T-helper 1 cell (primary cell): Measurements from ENCODE around the gene AKT1S1.
A peak's percentile ranks its signal among the peaks of the same experiment; 100 is the strongest.

Experiments
- DNase-seq, 5 donors: peaks; one replicate each; pipeline ENCODE4 v3.0.0-alpha.2; 2012 to 2020

Gene AKT1S1

DNA sequence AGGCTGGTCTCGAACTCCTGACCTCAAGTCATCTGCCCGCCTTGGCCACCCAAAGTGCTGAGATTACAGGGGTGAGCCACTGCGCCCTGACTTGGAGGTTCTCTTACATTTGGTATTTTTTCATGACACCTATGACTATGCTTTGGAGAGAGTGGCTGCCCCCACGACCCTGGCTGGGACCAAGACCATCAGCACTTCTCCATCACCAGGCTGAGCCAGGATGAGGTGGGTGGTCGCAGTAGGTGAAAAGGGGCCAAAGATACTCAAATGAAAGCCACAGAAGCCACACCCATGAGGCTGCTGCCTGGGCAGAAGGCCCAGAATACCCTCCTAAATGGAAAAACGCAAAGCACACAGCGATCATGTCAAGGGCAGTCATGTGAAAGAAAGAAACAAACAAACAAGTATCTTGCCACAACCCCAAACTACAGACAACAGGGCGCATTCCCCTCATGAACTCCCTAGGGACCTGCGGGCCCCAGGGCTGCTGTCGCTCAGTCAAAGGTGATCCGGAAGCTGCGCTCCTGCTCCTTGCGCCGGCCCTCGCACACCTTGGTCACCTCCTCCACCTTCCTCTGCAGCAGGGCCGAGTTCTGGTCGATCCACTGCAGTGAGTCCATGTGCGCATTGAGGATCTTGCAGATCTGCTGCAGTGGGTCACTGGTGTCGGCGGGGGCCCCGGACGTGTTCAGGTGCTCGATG, 30.7 kb upstream of the AKT1S1 start:
- DNase-seq, result no peak

DNA sequence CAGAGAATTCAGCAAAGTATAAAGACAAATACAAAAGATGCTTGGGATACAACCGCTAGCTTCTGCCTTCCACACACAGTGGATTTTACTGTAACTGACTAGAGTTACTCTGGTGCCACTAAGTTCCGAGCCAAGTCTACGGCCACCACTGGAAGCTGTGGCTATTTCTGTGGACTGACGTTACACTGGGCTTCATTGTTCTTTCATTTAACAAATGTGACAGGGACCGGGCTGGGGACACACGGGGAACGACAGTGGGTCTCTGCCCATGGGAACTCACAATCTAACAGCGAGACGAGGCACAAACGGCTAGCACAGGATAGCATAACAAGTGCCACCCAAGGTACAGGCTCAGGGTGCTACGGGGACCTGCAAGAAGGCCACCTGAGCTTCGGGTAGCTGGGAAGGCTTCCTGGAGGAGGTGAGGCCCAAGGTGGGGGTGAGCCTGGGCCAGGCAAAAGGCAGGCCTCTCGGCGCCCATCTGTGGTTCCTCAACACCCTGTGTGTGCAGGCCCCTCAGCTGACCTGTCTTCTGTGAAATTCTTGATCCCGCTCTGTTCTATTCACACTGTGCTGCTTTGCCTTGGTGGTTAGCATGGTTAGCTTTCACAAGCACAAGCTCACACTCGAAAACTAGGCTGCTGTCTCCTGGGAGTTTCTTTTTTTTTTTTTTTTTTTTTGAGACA, 29.9 kb upstream of the AKT1S1 start:
- DNase-seq, result no peak

DNA sequence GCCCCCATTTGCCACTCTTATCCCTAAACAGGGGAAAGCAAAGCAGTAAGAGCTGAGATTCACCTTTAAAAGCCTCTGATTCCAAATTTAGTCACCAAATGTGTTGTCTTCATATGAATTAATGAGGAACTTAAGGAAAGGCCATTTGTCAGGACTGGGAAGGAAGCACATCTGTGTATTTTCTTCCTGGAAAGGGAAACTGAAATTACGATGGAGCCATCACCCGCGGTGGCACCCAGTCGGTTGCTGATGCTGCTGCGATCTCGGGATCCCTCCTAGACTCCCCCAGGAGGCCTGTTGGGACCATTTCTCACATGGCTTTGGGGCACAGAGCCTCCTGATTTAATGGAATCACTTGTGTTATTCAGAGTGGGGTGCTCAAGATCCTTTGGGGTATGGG, 27.0 kb upstream of the AKT1S1 start:
- DNase-seq, result no peak

DNA sequence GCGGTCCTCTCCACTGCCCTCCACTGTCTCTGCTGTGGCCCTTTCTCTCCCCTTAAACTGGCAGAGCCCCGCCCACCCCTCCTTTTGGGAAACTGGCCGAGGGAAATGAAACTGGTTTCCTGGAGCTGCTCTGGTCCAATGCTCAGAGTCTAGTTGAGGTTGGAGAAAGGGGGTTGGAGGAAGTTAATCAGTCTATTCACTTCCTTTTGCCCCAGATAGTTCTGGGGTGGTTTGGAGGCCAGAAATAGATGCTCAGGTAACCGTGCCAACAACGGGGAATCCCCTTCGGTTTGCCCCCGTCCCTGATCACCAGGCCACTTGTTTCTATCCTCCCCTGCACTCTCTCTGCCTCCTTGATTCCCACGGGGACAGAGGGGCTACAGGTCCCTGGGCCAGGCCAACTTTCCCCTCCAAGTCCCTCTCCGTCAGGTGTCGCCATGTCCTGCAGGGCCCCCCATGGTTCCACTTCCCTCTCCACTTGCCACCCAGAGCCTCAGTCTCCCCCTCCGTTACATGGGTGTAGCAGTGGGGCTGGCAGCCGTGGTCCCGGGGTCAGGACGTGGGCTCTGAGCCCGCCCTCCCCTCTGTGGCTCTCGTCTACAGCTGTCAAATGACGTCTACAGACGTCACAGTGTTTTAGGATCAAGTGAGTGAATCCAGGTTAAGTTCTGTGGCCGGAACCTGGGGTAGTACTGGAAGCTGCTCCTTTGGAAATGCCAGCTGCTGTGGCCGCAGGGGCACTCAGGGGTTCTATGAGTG, 19.9 kb upstream of the AKT1S1 start, which contains the start of gene IL4I1:
IL4I1 (minus strand) TSS at position 25 of the 759 bp plus-strand sequence. CDS start 727 bp downstream, outside the sequence.
- DNase-seq, result peak; percentile 39 to 79 (median 64)

DNA sequence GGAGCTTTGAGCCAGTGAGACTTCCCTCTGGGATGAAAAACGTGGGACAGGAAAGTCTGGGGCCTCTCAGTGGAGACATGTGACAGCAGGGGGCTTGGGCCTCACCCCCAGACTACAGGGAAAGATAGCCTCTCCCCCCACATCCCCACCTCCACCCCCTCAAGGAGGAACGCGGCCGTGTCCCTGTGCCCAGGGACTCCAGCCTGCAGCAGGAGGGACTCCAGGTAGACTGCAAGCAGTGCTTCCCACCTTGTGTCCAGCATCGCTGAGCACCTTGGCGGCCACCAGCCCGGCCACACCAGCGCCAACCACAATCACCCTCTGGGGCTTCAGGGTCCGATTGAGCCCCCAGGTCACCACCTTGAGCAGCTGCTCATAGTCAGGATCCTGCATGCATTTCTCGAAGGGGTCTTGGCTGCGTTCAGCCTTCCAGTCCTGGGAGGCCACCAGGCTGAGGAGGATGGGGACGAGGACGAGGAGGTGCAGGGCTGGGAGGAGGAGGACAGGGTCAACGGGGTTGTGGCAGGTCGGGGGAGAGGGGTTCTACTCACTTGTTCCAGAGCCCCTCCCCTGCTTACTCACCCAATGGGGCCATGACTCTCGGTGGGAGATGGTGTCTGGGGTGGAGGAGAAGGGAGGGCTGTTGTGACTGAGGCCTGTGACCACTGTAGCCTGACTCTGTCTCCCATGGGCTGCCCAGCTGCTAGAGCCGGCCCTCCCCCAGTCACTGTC, 18.6 kb upstream of the AKT1S1 start:
- DNase-seq, result no peak

DNA sequence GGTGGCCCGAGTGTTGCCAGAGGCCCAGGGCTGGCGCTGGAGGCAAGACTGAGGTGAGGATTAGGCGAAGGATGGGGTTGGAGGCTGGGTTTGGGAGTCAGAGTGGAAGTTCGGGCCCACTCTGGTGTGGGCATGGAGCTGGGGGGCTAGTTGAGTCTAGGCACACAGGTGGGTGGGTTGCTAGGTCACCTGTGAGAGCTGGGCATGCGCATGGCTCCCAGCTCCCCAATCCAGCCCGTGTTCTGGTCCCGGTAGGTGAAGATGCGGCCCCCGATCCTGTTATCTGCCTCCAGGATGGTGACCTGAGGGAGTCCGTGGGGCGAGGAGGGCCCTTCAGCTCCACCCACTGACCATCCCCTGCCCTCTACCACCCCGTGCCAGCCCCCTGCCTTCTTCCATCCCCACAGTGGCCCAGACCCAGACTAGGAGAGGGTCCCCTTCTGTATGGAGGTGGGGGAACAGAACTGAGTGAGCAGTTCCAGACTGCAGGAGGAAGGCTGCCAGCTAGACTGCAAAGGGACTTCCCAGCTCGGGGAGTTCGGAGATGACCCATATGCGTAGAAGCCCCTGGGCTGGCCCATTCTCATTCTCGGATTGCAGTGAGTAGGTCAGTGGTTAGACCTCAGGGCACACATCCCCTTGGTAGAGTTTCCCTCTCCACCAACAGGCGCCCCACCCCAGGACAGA, 17.9 kb upstream of the AKT1S1 start:
- DNase-seq, result peak in 1 of 5 donors; percentile 32

DNA sequence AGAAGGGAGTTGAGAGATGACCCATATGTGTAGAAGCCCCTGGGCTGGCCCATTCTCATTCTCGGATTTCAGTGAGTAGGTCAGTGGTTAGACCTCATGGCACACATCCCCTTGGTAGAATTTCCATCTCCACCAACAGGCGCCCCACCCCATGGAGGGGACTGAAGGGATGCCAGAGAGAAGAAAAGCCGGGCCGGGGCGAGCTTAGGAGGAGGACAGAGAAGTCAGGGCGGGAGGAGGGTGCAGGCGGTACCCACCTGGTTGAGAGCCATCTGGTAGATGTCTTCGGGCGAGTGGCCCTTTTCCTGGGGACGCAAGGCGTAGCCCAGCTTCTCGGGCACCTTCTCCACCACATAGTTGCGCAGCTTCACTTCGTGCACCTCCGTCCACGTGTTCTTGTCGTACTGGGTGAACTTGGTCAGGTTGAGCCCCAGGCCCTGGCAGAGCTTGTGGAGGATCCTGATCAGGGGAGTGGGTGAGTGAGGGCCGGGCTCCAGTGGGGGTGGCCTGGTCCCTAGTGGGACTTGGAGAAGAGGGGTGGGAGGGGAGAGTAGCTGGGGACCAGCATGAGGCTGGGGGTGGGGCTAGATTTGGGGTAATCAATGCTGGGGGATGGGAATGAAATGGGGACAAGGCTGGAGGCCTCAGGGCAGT, 17.0 kb upstream of the AKT1S1 start:
- no peak for DNase-seq

DNA sequence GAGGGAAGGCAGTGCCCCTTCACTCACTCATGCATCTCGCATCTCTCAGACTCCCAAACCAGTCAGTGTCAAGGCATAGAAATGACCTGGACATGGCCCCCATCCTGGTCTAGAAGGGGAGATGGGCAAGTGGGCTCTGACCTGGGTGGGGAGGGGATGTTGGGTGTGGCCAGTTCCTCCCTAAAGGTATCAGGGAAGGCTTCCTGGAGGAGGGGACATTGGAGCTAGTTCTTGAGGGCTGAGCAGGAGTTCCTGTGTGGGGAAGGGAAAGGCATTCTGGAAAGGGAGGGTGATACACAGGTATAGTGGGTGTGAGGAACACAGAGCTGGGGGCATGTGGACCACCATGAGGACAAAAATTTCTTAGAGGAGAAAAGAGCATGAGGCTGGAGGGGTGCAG, 15.6 kb upstream of the AKT1S1 start:
- no peak for DNase-seq

DNA sequence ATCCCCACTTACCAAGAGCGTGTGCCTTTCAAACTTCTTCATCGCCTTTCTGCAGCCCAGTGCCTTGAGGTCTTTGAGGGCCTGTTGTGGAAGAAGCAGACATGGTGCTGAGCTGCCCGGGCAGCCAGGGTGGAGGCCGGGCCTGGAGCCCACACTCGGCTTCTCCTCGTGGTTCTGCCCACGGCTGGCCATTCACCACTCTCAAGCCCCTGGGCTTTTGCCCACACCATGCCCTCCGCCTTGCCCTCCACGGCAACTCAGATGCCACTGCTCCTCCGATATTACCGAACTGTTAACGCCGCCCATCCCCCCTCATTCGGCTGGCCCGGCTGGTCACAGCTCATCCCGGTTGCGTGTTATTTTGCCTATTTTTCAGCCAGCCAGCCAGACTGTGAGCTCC, 14.2 kb upstream of the AKT1S1 start:
- no peak for DNase-seq

DNA sequence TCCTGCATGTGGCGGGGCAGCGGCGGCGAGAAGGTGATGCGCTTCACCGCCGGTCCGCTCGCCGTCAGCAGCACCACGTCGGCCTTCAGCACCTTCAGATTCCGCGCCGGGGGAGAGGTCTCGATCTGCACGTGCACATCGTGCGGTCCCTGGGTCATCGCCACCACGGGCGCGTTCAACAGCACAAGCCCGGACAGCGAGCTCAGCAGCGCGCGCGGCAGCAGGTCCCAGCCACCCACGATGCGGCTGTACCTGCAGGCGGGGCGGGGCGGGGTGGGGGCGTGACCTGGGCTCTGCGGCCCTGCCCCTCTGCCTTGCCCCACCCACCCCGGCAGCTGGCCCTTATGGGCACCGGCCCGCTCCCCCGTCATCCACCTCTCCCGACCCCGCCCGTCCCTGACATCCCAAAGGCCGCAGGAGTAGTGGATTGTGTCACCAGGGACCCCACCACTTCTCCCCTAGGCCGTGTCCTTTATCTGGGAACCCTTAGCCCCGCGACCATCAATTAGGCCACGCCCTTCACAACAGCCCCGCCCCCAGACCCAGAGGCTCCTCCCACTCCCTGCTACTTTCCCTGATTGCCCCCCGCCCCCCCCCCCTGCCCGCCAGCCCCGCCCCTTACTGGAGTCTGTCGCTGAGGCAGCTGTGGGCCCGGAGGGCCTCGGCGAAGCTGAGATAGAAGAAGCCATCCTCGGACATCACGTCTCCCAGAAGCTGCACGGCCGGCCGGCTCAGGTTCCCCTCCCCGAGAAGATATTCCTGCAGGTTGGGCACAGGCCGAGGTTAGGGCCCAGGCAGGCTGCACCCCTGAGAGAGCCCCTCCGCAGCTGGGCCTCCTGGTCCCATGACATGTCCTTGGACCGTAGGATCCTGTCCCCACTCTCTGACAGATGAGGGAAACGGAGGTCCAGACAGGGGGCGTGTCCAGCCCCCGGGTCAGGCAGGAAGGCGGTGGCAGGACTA, 13.5 kb upstream of the AKT1S1 start:
- peak; percentile 58 to 73 (median 69) for DNase-seq

DNA sequence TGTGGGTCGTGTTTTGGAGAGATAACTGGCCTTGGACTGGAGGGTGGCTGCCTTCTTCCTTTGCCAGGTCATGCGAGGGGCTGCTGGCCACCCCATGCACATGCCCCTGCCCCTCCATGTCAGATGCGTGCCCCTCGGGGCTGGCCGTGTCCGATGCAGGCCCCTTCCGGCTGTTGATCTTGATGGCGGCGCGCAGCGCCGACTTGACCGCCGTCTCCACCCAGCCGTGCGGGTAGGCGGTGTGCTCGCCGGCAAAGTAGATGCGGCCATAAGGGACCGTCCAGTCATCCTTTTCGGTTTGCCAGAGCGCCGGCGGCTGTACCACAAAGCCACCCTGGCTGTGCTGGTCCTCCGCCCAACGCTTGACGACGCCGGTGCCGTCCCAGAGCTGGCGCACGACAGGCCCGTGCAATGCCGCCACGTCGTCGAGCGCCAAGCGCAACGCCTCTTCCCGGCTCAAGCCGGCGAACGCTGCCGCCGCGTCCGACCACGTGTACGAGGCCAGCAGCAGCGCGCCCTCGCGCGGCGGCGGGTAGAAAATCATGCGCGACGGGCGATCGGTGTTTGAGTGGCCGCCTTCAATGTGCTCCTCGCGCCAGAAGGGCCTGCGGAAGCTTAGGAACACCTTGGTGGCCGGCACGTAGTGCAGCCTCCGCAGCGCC, 12.7 kb upstream of the AKT1S1 start:
- DNase-seq, result peak; percentile 54 to 84 (median 67)

DNA sequence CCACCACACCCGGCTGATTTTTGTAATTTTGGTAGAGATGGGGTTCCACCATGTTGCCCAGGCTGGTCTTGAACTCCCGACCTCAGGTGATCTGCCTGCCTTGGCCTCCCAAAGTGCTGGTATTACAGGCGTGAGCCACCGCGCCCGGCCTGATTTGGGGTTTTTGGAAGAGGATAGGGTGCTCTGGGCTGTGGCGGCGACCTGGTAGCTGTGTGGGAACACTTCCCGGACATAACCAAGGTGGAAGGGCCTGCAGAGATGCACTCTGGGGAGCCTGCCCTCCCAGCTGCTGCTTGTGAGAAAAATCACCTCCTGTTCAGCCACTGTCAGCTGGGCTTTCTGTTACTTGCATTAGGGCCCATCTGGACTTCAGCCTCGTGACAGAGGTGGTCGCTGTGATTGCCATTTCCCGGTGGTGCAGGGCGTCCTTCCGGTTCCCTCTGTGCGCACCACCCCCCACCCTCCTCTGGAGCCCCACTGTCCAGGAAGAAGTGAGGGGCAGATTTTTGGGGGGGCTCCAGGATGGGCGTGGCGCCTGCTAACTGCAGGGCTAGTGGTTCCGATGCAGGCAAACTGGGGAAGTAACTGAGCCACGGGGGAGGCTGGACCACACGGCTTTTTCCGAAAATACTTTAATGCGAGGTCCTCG, 12.0 kb upstream of the AKT1S1 start:
- DNase-seq, result no peak

DNA sequence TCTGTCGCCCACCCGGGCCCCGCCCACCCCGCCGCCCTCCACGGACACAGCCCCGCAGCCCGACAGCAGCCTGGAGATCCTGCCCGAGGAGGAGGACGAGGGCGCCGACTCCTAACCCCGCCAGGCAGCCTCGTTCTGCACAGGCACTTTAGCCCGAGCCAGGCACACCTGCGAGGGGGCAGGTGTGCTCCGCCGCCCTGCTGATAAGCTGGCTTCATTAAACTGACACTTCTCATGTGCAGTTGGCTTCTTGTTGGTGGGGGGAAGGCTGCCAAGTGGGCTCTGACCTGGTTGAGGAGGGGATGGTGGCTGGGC, 11.3 kb upstream of the AKT1S1 start:
- no peak for DNase-seq

DNA sequence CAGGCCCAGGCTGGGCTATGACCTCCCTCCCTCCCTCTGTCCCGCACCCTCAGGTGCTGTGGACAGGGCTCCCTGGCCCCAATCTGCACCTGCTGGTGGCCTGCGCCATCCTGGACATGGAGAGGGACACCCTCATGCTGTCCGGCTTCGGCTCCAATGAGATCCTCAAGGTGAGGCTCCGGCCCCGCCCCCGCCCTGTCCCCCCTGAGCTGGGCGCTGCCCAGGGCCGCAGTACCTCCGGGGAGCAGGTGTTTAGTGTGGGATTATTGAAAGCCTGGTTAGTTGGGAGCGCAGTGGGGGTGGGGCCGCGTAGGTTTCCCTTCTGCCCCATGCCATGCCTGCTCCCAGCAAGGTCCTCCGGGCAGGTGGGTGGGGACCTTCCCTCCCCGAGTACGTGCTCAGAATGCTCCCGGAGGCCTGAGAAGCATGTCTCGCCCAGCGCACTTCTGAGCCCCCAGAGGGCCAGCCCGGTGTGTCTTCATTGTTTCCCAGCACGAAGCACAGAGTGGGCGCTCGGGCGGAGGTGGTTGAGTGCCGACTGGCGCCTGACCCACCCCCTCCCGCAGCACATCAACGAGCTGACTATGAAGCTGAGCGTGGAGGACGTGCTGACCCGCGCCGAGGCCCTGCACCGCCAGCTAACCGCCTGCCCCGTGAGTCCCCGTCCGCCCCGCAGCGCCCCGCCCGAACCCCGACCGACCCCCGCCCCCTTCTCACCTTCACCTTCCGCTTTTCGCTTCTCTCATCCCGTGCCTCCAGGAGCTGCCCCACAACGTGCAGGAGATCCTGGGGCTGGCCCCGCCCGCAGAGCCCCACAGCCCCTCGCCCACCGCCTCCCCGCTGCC, 10.7 kb upstream of the AKT1S1 start:
- no peak for DNase-seq

DNA sequence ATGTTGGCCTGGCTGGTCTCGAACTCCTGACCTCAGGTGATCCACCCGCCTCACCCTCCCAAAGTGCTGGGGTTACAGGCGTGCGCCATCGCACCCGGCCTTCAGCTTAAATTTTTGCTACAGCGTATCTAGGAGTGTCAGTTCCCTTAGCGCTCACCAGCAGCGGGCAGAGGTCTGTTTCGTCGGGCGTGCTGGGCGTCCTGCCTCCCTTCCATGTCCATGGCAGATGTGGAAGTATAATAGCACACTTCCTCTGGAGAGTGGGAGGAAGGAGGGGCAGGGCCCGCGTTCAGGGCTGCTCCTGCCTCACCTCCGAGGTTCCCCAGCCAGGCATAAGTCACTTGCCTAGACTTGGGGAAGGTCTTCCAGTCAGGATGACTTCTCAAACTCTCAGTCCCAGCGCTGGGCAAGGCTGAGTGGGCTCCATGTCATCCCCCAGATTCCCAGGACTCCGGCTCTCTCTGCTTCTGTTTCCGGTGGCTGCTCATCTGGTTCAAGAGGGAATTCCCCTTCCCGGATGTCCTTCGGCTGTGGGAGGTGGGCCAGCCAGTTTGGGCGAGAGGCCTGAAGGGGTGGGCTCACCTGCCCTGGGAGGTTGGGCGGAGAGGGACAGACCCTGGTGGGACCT, 10.0 kb upstream of the AKT1S1 start:
- no peak for DNase-seq

DNA sequence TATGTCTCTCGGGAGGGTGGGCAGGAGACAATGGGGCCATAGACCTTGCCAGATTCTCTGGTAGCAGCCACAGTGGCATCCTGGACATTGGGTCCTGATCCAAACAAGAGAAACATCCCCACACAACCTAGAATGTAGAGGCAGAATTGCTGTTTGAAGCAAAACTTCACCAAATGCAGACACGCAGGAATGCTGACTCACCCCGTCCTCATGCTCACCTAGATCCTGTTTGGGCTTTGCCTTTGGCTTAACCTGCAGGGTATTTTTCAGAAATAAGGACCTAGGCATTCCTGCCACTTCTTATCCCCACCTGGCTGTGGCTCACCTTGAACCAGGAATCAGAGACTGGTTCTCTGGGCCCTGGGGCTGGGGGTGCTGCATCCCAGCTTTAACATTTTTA, 7.6 kb upstream of the AKT1S1 start:
- DNase-seq, result no peak

DNA sequence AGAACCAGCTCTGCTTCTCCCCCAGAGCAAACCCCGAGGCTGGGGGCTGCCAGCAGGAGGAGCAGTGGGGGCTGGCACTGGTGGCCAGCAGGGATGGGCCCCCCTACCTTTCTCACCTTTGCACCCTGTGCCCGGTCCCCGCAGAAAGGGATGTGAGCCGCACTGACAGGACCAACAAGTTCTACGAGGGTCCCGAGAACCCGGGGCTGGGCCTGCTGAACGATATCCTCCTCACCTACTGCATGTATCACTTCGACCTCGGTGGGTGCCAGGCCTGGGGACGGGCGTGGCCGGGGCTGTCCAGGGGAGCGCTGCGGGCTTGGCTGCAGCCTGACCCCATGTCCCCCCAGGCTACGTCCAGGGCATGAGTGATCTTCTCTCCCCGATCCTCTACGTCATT, 7.0 kb upstream of the AKT1S1 start:
- DNase-seq, result no peak

DNA sequence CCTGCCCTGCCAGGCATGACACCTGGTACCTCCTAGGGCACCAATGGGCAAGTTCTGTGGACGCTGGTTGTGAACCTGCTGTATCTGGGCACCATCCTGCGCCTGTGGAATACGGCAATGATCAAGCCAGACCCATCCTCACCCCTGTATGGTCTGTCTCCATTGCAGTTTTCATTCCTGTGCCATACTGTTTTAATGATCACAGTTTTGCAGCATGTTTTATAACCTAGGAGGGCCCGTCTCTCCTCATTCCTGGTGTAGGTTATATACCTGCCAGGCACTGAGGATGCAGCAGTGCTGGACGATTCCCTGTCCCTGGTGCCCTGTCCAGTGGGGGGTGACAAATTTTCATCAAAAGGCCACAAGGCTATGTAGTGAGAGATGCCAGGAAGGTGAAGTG, 5.9 kb upstream of the AKT1S1 start:
- no peak for DNase-seq
